Neutrophil (primary cell): ENCODE results near the gene ROPN1.
"Not testable (repeated sequence)": the region's sequence is repeated elsewhere in the genome, so short reads cannot be mapped to it uniquely, and the experiment has no call there.

Source experiments
- H3K27ac ChIP-seq: fragments of 200-600 bp; sonication (generic); 2 replicates; pipeline ENCODE4 v1.5.1; 2016; ENCODE audit warnings: mild to moderate bottlenecking, moderate library complexity
- H3K27me3 ChIP-seq: fragments of 200-600 bp; sonication (generic); 2 replicates; pipeline ENCODE4 v1.6.0; 2016; ENCODE audit warnings: mild to moderate bottlenecking
- H3K36me3 ChIP-seq: fragments of 200-600 bp; sonication (generic); 2 replicates; pipeline ENCODE4 v1.5.1; 2017
- H3K4me1 ChIP-seq, 2 experiments: fragments of 200-600 bp in 1 of 2; sonication (generic) in 1 of 2; 1 replicate in 1 of 2; 2 replicates in 1 of 2; pipeline versions ENCODE4 v1.5.1 to v1.6.1; 2013 to 2016; ENCODE audit warnings: low read depth in 1 of 2, low read length in 1 of 2, mild to moderate bottlenecking in 1 of 2, moderate library complexity in 1 of 2; ENCODE audit not compliant: control insufficient read depth in 1 of 2, insufficient read depth in 1 of 2
- H3K4me3 ChIP-seq, 2 experiments: fragments of 200-600 bp in 1 of 2; sonication (generic) in 1 of 2; 1 replicate in 1 of 2; 2 replicates in 1 of 2; pipeline ENCODE4 v1.5.1; 2013 to 2016; ENCODE audit warnings: low read depth in 1 of 2, low read length in 1 of 2, mild to moderate bottlenecking in 1 of 2, moderate library complexity in 1 of 2
- H3K9me3 ChIP-seq: fragments of 200-600 bp; sonication (generic); 2 replicates; pipeline ENCODE4 v1.5.1; 2016
- TF ChIP-seq, protein P1 (sequence below): fragments of 200-600 bp; sonication (generic); IDR thresholded peaks from 2 replicates; pipeline ENCODE4 v1.5.1; 2016; ENCODE audit warnings: antibody characterized with exemption

The ROPN1 gene

GRCh38 chr3:124019291-124019690, 27.4 kb upstream of the ROPN1 start:
- H3K27me3 ChIP-seq, result peaks cover 70% of the 10 kb centered on the region
- TF ChIP-seq, protein P1, sequence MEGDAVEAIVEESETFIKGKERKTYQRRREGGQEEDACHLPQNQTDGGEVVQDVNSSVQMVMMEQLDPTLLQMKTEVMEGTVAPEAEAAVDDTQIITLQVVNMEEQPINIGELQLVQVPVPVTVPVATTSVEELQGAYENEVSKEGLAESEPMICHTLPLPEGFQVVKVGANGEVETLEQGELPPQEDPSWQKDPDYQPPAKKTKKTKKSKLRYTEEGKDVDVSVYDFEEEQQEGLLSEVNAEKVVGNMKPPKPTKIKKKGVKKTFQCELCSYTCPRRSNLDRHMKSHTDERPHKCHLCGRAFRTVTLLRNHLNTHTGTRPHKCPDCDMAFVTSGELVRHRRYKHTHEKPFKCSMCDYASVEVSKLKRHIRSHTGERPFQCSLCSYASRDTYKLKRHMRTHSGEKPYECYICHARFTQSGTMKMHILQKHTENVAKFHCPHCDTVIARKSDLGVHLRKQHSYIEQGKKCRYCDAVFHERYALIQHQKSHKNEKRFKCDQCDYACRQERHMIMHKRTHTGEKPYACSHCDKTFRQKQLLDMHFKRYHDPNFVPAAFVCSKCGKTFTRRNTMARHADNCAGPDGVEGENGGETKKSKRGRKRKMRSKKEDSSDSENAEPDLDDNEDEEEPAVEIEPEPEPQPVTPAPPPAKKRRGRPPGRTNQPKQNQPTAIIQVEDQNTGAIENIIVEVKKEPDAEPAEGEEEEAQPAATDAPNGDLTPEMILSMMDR, result no peak
- no peaks in the 10 kb centered on the region for H3K36me3 ChIP-seq

GRCh38 chr3:124017502-124017901, 25.6 kb upstream of the ROPN1 start:
- not testable (repeated sequence) for H3K4me1 ChIP-seq, H3K4me3 ChIP-seq, H3K27ac ChIP-seq, H3K9me3 ChIP-seq, H3K36me3 ChIP-seq
- H3K27me3 ChIP-seq, result peaks cover 72% of the 10 kb centered on the region

More at GRCh38 chr3:124019291-124019690, 27.4 kb upstream of the ROPN1 start:
- Histone ChIP-seq H3K27ac (no peak overlapping the region), H3K4me3 (no peak overlapping the region), H3K4me1 (no peaks in the 10 kb centered on the region), H3K9me3 (no peaks in the 10 kb centered on the region)

DNA sequence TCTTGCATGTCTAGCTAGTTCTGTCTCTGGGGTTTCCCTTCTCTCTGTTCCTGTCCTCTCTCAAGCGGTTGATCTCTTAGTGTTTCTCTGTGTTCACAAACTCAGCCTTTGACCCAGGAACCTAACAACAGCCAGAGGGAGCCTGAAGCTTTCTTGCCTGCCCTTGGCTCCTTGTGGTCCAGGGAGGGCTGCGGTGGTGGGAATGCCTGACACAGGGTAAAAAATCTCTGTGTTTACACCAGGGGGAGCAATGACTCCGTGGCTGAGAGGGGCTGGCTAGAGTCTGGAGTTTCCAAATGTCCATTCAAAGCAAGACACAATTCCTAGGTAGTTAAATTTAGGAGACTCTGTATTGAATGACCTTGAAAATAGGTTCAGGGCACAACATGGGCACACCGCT, 24.6 kb upstream of the ROPN1 start:
- H3K27me3 ChIP-seq, result peaks cover 72% of the 10 kb centered on the region
- H3K9me3 ChIP-seq, H3K4me3 ChIP-seq, H3K27ac ChIP-seq, H3K36me3 ChIP-seq, H3K4me1 ChIP-seq: not testable (repeated sequence)

DNA sequence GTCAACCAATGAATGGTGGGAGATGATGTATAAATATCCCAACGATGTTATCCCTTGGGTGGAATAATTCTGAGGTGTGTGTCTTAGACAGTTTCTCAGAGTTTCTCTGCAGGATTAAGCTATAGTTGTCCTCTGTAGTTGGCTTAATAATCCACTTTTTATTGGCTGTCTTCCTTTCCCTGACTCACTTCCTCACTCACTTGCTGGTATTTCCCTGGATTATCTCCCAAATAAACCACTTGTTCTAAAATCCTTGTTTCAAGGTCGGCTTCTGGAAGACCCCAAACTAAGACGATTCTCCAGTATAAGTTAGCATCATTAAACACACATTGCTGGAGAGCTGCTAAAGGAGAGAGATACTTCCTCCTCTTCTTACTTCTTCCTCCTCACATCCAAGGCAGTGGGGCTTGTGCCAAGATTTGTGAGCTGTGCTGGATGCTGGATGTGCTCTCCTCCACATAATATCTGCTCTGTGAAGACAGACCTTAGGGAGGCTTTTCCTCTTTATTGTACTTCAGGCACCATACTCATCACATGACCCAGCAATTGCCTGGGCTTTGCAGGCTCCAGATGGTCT, 22.5 kb upstream of the ROPN1 start:
- TF ChIP-seq, protein P1, result no peak
- Histone ChIP-seq H3K4me1 (no peaks in the 10 kb centered on the region), H3K9me3 (no peaks in the 10 kb centered on the region), H3K27me3 (peaks cover 57% of the 10 kb centered on the region), H3K4me3 (no peak overlapping the region), H3K27ac (no peak overlapping the region), H3K36me3 (no peaks in the 10 kb centered on the region)

GRCh38 chr3:124008321-124008720, 16.4 kb upstream of the ROPN1 start:
- H3K9me3 ChIP-seq, H3K4me3 ChIP-seq, H3K36me3 ChIP-seq, H3K27ac ChIP-seq, H3K4me1 ChIP-seq: not testable (repeated sequence)
- H3K27me3 ChIP-seq, result peaks cover 31% of the 10 kb centered on the region

DNA sequence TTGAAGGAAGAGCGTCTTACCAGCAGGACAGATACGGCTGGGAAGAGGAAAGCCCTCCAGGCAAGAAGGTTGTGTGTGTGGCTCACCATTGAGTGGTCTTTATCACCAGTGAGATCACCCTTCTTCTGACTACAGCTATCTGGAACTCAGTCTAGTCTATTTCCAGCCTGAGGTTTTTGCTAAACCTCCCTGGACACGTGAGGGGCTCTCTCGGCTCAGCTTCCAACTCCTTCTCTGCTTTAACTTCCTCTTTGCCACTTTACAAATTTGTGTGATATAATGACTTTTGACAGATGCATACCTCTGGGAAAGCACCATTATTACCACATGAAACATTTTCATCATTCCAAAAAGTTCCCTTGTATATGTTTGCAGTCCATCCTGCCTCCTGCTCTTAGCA, 15.3 kb upstream of the ROPN1 start:
- no peak overlapping the region for H3K27ac ChIP-seq
- peaks cover 38% of the 10 kb centered on the region for H3K27me3 ChIP-seq
- no peaks in the 10 kb centered on the region for H3K36me3 ChIP-seq
- H3K4me1 ChIP-seq, result no peaks in the 10 kb centered on the region
- H3K9me3 ChIP-seq, result no peaks in the 10 kb centered on the region
- TF ChIP-seq, protein P1, result no peak
- no peak overlapping the region for H3K4me3 ChIP-seq

GRCh38 chr3:124002405-124003079, 10.6 kb upstream of the ROPN1 start:
- not testable (repeated sequence) for H3K4me3 ChIP-seq, H3K27ac ChIP-seq, H3K4me1 ChIP-seq, H3K9me3 ChIP-seq, H3K36me3 ChIP-seq
- H3K27me3 ChIP-seq, result peaks cover 52% of the 10 kb centered on the region

DNA sequence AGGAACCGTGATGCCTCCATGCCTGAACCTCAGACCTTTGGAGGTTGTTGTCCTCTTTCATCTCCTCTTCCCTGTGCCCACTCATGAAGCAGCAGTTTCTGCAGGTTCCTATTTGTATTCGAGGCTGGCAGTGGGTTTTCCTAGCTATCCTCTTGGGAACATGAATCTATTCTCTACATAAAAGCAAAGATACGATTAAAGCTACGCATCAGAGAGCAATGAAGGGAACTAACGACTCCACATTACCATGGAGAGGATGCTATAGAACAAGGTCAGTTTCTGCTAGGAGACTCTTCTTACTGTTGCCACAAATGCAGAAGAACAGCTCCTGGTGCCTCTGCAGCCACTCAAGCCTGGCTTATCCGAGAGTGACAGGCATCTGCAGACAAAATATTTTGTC, 9.4 kb upstream of the ROPN1 start:
- not testable (repeated sequence) for H3K4me1 ChIP-seq, H3K9me3 ChIP-seq, H3K36me3 ChIP-seq, H3K4me3 ChIP-seq, H3K27ac ChIP-seq
- peaks cover 41% of the 10 kb centered on the region for H3K27me3 ChIP-seq
